Peyer's patch (tissue), 4 donors: Measurements from ENCODE around the gene MGAT5. TPM values are rescaled to one million over a fixed set of nuclear protein-coding genes. Genes with fewer than 3 reads are reported as not detected.

Experiments used
- DNase-seq, 3 donors: peaks; one replicate each; pipeline ENCODE4 v3.0.0-alpha.2; 2017 to 2019
- H3K27ac ChIP-seq, 4 donors: fragments of 200-600 bp; sonication (generic); one replicate each; pipeline ENCODE4 v1.5.1; 2016 to 2019
- H3K27me3 ChIP-seq, 2 donors: fragments of 200-600 bp; sonication (generic); one replicate each; pipeline ENCODE4 v1.5.1; 2019
- H3K36me3 ChIP-seq, 3 donors: fragments of 200-600 bp; sonication (generic); one replicate each; pipeline ENCODE4 v1.5.1; 2016 to 2019
- H3K4me1 ChIP-seq, 4 donors: fragments of 200-600 bp; sonication (generic); one replicate each; pipeline ENCODE4 v1.5.1; 2016 to 2019
- H3K4me3 ChIP-seq, 4 donors: fragments of 200-600 bp; sonication (generic); 1 replicate in 3 of 4; 2 replicates in 1 of 4; pipeline ENCODE4 v1.5.1; 2016 to 2019; ENCODE audit warnings: mild to moderate bottlenecking in 1 of 4
- H3K9me3 ChIP-seq, 4 donors: fragments of 200-600 bp; sonication (generic); one replicate each; pipeline ENCODE4 v1.5.1; 2016 to 2019; ENCODE audit warnings: mild to moderate bottlenecking in 1 of 4
- POLR2A ChIP-seq, 2 donors: fragments of 450-650 bp; IDR thresholded peaks; one replicate each; pipeline ENCODE4 v1.5.1; 2017; ENCODE audit warnings: antibody characterized with exemption in 2 of 2, mild to moderate bottlenecking in 2 of 2, moderate library complexity in 2 of 2
- total RNA-seq, 4 donors: library from RNA; depleted of rRNA; stranded (reverse); fragments of >200 nt; gene quantifications; one replicate each; pipeline ENCODE4 v1.1.0, GENCODE V29; 2016
- TF ChIP-seq, protein P1 (sequence below), 6 experiments: fragments of 450-650 bp in 4 of 6; fragments of 200-600 bp in 2 of 6; sonication (generic) in 1 of 6; IDR thresholded peaks; one replicate each; pipeline ENCODE4 v1.5.1; 2017 to 2019; ENCODE audit warnings: antibody characterized with exemption in 6 of 6, mild to moderate bottlenecking in 3 of 6, moderate library complexity in 1 of 6

Gene MGAT5
- total RNA-seq, 4 donors from 2014 or later: 106 to 182 (median 117) TPM

DNA sequence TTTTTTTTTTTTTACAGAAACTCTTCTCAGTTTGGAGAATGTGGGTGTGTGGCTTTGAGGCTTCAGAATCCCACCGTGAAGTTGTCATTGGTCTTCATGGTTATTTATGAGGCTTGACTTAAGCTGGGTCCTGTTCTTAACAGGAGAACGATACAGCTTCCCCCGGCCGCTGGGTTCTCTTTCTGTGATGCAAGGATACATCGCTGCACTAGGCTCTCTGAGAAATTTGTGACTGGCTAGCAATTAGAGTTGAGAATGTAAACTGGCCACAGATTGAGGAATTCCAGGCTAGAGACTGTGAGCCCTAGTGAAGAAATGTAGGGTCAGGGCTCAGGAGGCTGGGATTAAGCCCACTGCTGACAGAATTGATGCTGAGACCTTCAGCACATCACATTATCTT is 29.8 kb downstream of the MGAT5 start:
- DNase-seq: no peak
- TF ChIP-seq POLR2A (IDR thresholded peaks at IDR 0.05): no peak
- peak overlapping the region in 2 of 4 donors; percentile 5 to 64 for H3K27ac ChIP-seq
- H3K9me3 ChIP-seq: no peaks in the 10 kb centered on the region
- peaks cover 0 to 42% (median 8%) of the 10 kb centered on the region in 4 donors for H3K4me1 ChIP-seq
- peaks cover 0 to 7% (median 0%) of the 10 kb centered on the region in 3 donors for H3K36me3 ChIP-seq
- H3K4me3 ChIP-seq: no peak overlapping the region
- no peaks in the 10 kb centered on the region for H3K27me3 ChIP-seq

DNA sequence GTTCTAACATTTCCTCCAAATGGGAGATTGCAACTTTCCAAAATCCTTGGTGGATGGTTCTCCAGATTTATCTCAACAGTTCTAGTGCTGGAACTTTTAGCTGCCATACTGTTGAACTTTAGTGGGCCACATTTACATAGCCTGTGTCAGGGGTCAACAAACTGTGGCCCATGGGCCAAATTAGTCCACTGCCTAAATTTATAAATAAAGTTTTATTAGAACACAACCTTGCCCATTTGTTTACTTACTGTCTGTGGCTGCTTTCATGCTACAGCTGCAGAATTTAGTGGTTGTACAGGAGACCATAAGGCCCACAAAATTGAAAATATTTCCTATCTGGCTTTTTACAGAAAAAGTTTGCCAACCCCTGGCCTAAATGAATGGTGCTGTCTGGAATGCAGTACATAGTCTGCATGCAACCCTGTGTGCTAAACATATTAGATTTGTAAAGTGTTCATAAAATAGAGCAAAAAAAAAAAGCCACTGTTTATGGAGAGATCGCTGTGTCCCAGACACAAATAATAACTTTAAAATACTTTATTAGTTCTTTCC is 30.3 kb downstream of the MGAT5 start:
- no peak for DNase-seq

DNA sequence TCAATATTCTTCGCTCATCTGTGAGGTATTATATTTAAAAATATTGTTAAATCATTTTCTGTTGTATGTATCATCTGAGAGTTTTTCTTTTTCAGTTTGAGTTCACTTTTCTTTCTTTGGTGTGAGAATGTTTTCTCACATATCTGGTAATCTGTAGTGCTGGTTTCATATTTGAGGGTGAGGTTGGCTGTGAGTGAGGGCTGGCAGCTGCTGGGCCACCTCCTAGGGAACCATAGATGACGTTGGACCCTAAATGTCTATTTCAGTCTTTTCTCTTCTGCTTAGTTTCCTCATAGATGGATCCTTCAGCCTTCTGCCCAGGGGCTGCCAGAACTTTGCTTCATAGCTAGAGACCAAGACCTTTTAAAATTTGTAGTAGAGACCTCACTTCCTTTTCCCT is 33.5 kb downstream of the MGAT5 start:
- Histone ChIP-seq H3K27me3 (no peaks in the 10 kb centered on the region), H3K27ac (peak overlapping the region in 1 of 4 donors; percentile 8), H3K9me3 (no peaks in the 10 kb centered on the region), H3K36me3 (peaks cover 0 to 3% (median 0%) of the 10 kb centered on the region in 3 donors), H3K4me3 (no peak overlapping the region), H3K4me1 (peaks cover 0 to 44% (median 18%) of the 10 kb centered on the region in 4 donors)
- no peak for DNase-seq
- no peak for TF ChIP-seq POLR2A (IDR thresholded peaks at IDR 0.05)
- TF ChIP-seq, protein P1, sequence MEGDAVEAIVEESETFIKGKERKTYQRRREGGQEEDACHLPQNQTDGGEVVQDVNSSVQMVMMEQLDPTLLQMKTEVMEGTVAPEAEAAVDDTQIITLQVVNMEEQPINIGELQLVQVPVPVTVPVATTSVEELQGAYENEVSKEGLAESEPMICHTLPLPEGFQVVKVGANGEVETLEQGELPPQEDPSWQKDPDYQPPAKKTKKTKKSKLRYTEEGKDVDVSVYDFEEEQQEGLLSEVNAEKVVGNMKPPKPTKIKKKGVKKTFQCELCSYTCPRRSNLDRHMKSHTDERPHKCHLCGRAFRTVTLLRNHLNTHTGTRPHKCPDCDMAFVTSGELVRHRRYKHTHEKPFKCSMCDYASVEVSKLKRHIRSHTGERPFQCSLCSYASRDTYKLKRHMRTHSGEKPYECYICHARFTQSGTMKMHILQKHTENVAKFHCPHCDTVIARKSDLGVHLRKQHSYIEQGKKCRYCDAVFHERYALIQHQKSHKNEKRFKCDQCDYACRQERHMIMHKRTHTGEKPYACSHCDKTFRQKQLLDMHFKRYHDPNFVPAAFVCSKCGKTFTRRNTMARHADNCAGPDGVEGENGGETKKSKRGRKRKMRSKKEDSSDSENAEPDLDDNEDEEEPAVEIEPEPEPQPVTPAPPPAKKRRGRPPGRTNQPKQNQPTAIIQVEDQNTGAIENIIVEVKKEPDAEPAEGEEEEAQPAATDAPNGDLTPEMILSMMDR (IDR thresholded peaks at IDR 0.05): no peak

More for the DNA sequence above, 30.3 kb downstream of the MGAT5 start:
- H3K4me1 ChIP-seq: peaks cover 0 to 46% (median 7%) of the 10 kb centered on the region in 4 donors
- peak overlapping the region in 2 of 4 donors; percentile 5 to 64 for H3K27ac ChIP-seq
- no peaks in the 10 kb centered on the region for H3K27me3 ChIP-seq
- TF ChIP-seq, protein P1 (IDR thresholded peaks at IDR 0.05): no peak
- TF ChIP-seq POLR2A (IDR thresholded peaks at IDR 0.05): no peak
- H3K9me3 ChIP-seq: no peaks in the 10 kb centered on the region
- H3K36me3 ChIP-seq: peaks cover 0 to 6% (median 0%) of the 10 kb centered on the region in 3 donors
- H3K4me3 ChIP-seq: no peak overlapping the region

DNA sequence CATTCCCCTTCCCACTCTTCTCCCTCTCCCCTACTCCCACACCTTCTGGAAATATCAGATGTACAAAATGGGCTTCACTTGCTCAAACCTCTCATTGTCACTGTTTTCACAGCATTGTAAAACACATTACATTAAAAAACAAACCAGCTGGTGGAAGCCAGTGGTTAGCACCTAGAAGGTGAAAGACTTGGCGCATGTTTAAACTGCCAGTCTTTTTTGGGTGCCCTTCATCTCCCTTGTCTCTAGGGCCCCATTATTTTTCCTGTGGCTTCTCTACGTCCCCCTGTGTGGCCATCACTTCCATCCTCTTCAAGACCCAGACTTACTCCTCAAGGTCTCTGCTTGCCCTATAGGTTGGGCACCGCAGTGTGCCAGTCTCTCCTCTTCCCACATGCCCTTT is 34.9 kb downstream of the MGAT5 start:
- peak overlapping the region; percentile 21 to 67 (median 58) for H3K27ac ChIP-seq
- H3K27me3 ChIP-seq: no peaks in the 10 kb centered on the region
- H3K4me1 ChIP-seq: peaks cover 0 to 41% (median 24%) of the 10 kb centered on the region in 4 donors
- no peak for TF ChIP-seq POLR2A (IDR thresholded peaks at IDR 0.05)
- TF ChIP-seq, protein P1 (IDR thresholded peaks at IDR 0.05): no peak
- no peaks in the 10 kb centered on the region for H3K9me3 ChIP-seq
- H3K4me3 ChIP-seq: no peak overlapping the region
- no peak for DNase-seq
- peaks cover 0 to 1% (median 0%) of the 10 kb centered on the region in 3 donors for H3K36me3 ChIP-seq

DNA sequence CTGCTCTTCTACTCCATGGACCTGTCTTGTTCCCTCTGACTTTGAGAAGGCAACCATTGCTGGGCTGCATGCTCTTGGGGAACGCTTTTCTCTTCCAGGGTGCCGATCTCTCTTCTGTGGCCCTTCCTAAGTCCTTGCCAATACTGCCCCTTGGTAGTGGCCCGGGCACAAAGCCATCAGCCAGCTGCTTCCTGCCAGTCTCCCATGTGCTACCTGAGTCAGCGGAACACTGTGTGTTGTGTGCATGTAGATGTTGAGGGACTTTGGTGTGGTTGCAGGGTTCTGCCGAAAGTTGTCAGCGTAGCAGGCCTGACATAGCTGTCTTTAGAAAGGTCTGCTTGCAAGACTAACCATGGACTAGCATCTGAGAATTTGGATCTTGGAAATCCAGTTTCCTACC is 35.4 kb downstream of the MGAT5 start:
- no peak for DNase-seq
- peaks cover 0 to 45% (median 26%) of the 10 kb centered on the region in 4 donors for H3K4me1 ChIP-seq
- H3K36me3 ChIP-seq: no peaks in the 10 kb centered on the region
- no peaks in the 10 kb centered on the region for H3K9me3 ChIP-seq
- H3K27me3 ChIP-seq: no peaks in the 10 kb centered on the region
- no peak overlapping the region for H3K4me3 ChIP-seq
- H3K27ac ChIP-seq: peak overlapping the region; percentile 21 to 67 (median 58)
- TF ChIP-seq, protein P1 (IDR thresholded peaks at IDR 0.05): no peak
- no peak for TF ChIP-seq POLR2A (IDR thresholded peaks at IDR 0.05)

DNA sequence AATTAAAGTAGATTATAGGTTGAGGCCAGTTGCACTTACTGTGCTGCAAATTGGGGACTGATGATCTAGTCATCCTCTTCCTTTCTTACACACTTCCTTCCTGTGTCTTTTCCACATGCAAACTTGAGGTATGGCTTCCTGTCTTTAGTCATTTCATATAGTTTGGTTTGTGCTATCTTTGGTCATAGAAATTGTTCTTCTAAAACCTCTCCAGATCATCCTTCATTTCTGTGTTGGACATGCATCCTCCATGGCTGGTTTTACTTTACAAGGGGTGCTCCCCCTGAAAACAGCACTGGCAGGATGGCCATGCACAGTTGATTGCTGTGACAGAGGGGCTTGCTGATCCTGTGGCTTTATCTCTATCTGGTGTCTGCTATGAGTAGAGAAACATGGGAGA is 36.5 kb downstream of the MGAT5 start:
- Histone ChIP-seq H3K36me3 (peaks cover 0 to 2% (median 0%) of the 10 kb centered on the region in 3 donors), H3K27me3 (no peaks in the 10 kb centered on the region), H3K9me3 (no peaks in the 10 kb centered on the region), H3K4me1 (peaks cover 0 to 48% (median 28%) of the 10 kb centered on the region in 4 donors), H3K4me3 (no peak overlapping the region), H3K27ac (peak overlapping the region in 3 of 4 donors; percentile 49 to 67 (median 66))
- TF ChIP-seq, protein P1 (IDR thresholded peaks at IDR 0.05): no peak
- TF ChIP-seq POLR2A (IDR thresholded peaks at IDR 0.05): no peak
- no peak for DNase-seq
